BJ (cell line): ENCODE data around the gene RPL36A. TPM values are rescaled to one million over a fixed set of nuclear protein-coding genes. Genes with fewer than 3 reads are reported as not detected.

ENCODE experiments used
- CTCF ChIA-PET: fragments of 350-600 bp; formaldehyde crosslinking; extraction: SDS; loops from one replicate; lab custom pipeline; 2021; ENCODE audit warnings: antibody characterized with exemption, inconsistent platforms; lab: Yijun Ruan, JAX
- POLR2A ChIA-PET: fragments of 300-600 bp; sonication (Branson Sonifier 250); formaldehyde crosslinking; extraction: SDS; loops from one replicate; lab custom pipeline; 2021; ENCODE audit warnings: antibody characterized with exemption; lab: Charles Lee
- DNase-seq: peaks from one replicate; pipeline ENCODE4 v3.0.0-alpha.2; 2011; ENCODE audit warnings: low read depth
- H3K27me3 ChIP-seq: 2 replicates; pipeline ENCODE4 v1.6.0; 2011; ENCODE audit warnings: low read length; ENCODE audit not compliant: control insufficient read depth, insufficient read depth
- H3K36me3 ChIP-seq: 2 replicates; pipeline ENCODE4 v1.5.1; 2011; ENCODE audit warnings: low read length; ENCODE audit not compliant: control insufficient read depth, insufficient read depth
- H3K4me3 ChIP-seq: 2 replicates; pipeline ENCODE4 v1.5.1; 2011; ENCODE audit warnings: low read depth, mild to moderate bottlenecking, control low read depth, low read length
- CTCF ChIP-seq: IDR thresholded peaks from 2 replicates; pipeline ENCODE4 v1.5.1; 2011; ENCODE audit warnings: low read depth, mild to moderate bottlenecking, control low read depth, inconsistent platforms, low read length, moderate library complexity; ENCODE audit not compliant: insufficient read depth
- polyA plus RNA-seq: library from polyadenylated mRNA; depleted of rRNA; stranded (reverse); fragments of >200 nt; gene quantifications from 2 replicates; pipeline ENCODE4 v1.2.3, GENCODE V29; 2011

RPL36A gene
- polyA plus RNA-seq, 1 experiment: 1,079 TPM

GRCh38 chrX:101365301-101365795, 25.5 kb upstream of the RPL36A start:
- CTCF ChIA-PET: no interaction called here

GRCh38 chrX:101368800-101369199, 22.0 kb upstream of the RPL36A start:
- Histone ChIP-seq H3K4me3 (no peak overlapping the region), H3K27me3 (no peaks in the 10 kb centered on the region), H3K36me3 (no peaks in the 10 kb centered on the region)
- no peak for TF ChIP-seq CTCF
- DNase-seq: no peak
- CTCF ChIA-PET: no interaction called here
- POLR2A ChIA-PET: no interaction called here

More at GRCh38 chrX:101365301-101365795, 25.5 kb upstream of the RPL36A start:
- DNase-seq: no peak
- Histone ChIP-seq H3K27me3 (no peaks in the 10 kb centered on the region), H3K4me3 (no peak overlapping the region), H3K36me3 (no peaks in the 10 kb centered on the region)
- POLR2A ChIA-PET: no interaction called here
- TF ChIP-seq CTCF: no peak

- no peaks in the 10 kb centered on the region; the same call in 1 of the 2 replicates for H3K27me3 ChIP-seq
- DNase-seq: no peak
- POLR2A ChIA-PET: no interaction called here
- H3K36me3 ChIP-seq: no peaks in the 10 kb centered on the region
- CTCF ChIA-PET: no interaction called here
- H3K4me3 ChIP-seq: no peak overlapping the region
- TF ChIP-seq CTCF: no peak
These were observed 21.1 kb upstream of the RPL36A start for GRCh38 chrX:101369687-101370086.

- no peak for DNase-seq
- ChIA-PET POLR2A (no interaction called here), CTCF (no interaction called here)
- Histone ChIP-seq H3K27me3 (no peaks in the 10 kb centered on the region; the same call in 1 of the 2 replicates), H3K4me3 (no peak overlapping the region), H3K36me3 (no peaks in the 10 kb centered on the region)
- no peak for TF ChIP-seq CTCF
These were observed 19.8 kb upstream of the RPL36A start for GRCh38 chrX:101370888-101371504.

GRCh38 chrX:101377547-101377946, 13.3 kb upstream of the RPL36A start:
- no peak for DNase-seq
- ChIA-PET CTCF (no interaction called here), POLR2A (no interaction called here)

More at GRCh38 chrX:101377547-101377946, 13.3 kb upstream of the RPL36A start:
- Histone ChIP-seq H3K36me3 (no peaks in the 10 kb centered on the region), H3K27me3 (no peaks in the 10 kb centered on the region; the same call in 1 of the 2 replicates), H3K4me3 (no peak overlapping the region)
- TF ChIP-seq CTCF: no peak
